Bronchial epithelial cell (primary cell): ENCODE measurements around the gene METTL22. TPM values are rescaled to one million over a fixed set of nuclear protein-coding genes. Genes with fewer than 3 reads are reported as not detected.

Experiments
- DNase-seq: peaks from one replicate; pipeline ENCODE4 v3.0.0-alpha.2; 2010; ENCODE audit warnings: low read depth
- FAIRE-seq: peaks from 2 replicates; lab custom pipeline; 2011; peaks lifted over from hg19 to GRCh38; lab: Jason Lieb, UNC
- H3K27me3 ChIP-seq: 2 replicates; pipeline ENCODE4 v1.5.1; 2011; ENCODE audit warnings: low read length; ENCODE audit not compliant: control insufficient read depth, insufficient read depth
- H3K36me3 ChIP-seq: 2 replicates; pipeline ENCODE4 v1.5.1; 2011; ENCODE audit warnings: low read length; ENCODE audit not compliant: control insufficient read depth, insufficient read depth
- H3K4me3 ChIP-seq: 2 replicates; pipeline ENCODE4 v1.5.1; 2011; ENCODE audit warnings: mild to moderate bottlenecking, low read depth, low read length, control low read depth
- CTCF ChIP-seq: IDR thresholded peaks from 2 replicates; pipeline ENCODE4 v1.5.1; 2011; ENCODE audit warnings: mild to moderate bottlenecking, moderate library complexity, low read length, control low read depth, inconsistent platforms; ENCODE audit not compliant: insufficient read depth, severe bottlenecking
- total RNA-seq: library from RNA; depleted of rRNA; stranded (reverse); fragments of >200 nt; gene quantifications from 2 replicates; pipeline ENCODE4 v1.2.1, GENCODE V29; 2014

Gene METTL22
- total RNA-seq = 14.5 and 21.0 TPM in 2 replicates

GRCh38 chr16:8621572-8622314, at the start of gene METTL22:
Gene METTL22 (plus strand): TSS chr16:8621698. CDS start chr16:8625666, 3,968 bp downstream.
- no peak for TF ChIP-seq CTCF
- H3K36me3 ChIP-seq = peaks cover 9% of the 10 kb centered on the region
- peak; percentile 72 for DNase-seq
- H3K27me3 ChIP-seq = no peaks in the 10 kb centered on the region
- no peak for FAIRE-seq
- peak within 1 kb of the TSS; percentile 84 for H3K4me3 ChIP-seq

DNA sequence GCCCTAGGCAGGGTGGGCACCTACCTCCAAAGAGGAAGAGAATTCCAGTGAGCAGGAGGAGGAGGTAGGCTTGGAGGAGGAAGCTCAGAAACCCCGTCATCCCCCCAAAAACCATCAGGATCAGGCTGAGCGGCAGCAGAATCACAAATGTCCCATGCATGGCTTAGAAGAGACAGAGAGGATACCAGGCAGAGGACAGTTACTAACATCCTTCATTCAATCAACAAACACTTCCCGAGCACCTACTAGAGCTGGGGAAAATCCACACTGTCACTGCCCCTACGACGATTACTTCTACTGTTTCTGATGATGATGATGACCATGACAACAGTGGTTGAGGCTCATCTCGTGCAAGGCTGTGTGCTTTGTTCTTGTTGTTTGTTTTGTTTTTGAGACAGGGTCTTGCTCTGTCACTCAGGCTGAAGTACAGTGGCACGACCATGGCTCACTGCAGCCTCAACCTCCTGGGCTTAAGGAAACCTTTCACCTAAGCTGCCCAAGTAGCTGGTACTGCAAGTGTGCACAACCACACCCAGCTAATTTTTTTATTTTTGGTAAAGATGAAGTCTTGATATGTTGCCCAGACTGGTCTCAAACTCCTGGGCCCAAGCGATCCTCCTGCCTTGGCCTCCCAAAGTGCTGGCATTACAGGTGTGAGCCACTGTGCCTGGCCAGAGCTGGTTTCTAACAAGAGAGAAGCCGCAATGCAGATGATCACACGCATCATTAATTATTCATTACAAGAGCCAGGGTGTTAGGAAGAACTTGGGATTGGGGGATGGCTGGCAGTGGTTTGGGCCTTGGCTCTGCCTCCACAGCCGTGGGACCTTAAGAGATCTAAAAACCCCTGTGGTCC, 49.2 kb upstream of the METTL22 start:
- no peaks in the 10 kb centered on the region for H3K36me3 ChIP-seq
- H3K4me3 ChIP-seq = no peak overlapping the region
- FAIRE-seq (no peak), DNase-seq (no peak)
- no peaks in the 10 kb centered on the region for H3K27me3 ChIP-seq
- TF ChIP-seq CTCF = no peak

DNA sequence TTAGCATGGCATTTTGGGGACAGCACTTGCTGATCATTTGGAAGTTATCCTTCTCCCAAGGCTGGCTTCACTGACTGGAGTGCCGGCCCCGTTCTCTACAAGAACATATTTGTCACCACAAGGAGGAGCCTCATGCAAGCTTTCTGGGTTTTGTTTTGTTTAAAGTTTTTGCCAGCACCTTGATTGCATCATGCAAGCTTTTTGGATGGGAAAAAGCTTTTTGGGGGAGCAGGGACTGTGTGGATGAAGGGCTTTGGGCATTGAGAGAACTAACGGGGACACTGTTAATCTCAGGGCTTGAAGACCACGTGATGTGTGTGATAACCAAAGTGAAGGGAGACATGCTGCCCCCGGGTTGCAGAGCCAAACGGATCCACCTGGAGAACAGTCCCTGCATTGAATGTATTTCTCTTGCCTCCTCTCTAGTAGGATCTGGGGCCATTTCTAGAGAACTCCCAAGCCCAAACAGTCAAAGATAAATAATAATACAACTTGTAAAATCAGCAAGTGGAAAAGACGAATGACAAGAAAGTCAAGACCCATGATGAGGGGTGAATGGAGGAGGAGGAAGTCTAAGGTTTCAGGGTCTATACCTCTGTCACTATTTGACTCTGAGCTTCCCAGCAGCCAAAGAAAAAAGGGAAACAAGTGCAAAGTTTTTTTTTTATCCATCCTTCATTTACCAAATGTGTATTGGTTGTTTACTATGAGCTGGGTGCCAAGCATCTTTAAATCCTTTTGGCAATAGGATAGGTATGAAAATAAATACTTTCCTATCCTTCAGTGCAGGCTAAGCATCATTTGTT, 48.4 kb upstream of the METTL22 start:
- no peaks in the 10 kb centered on the region for H3K27me3 ChIP-seq
- DNase-seq (peak; percentile 43), FAIRE-seq (no peak)
- no peak overlapping the region for H3K4me3 ChIP-seq
- TF ChIP-seq CTCF = peak; percentile 65
- H3K36me3 ChIP-seq = no peaks in the 10 kb centered on the region

DNA sequence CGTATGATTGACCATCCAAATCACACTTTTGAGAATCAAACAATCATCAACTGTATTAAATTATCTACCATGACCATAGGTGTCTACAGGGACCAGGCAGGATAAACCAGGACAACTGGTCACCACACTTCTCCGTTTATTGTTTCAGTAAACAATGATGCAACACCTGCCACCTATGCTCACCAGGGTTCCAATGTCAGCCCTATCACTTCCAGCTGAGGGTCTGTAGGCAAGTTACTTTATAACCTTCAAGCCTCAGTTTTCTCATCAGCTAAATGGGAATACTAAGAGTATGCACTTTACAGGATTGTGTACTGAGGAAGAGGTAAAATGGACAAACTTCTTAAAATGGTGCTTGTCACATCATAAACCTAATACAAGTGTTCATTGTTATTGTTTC, 46.1 kb upstream of the METTL22 start:
- no peak for FAIRE-seq
- Histone ChIP-seq H3K4me3 (no peak overlapping the region), H3K36me3 (no peaks in the 10 kb centered on the region), H3K27me3 (no peaks in the 10 kb centered on the region)
- TF ChIP-seq CTCF = no peak
- no peak for DNase-seq

GRCh38 chr16:8576141-8577004, 45.1 kb upstream of the METTL22 start:
- TF ChIP-seq CTCF = no peak
- DNase-seq (no peak), FAIRE-seq (no peak)
- Histone ChIP-seq H3K36me3 (no peaks in the 10 kb centered on the region), H3K4me3 (no peak overlapping the region), H3K27me3 (no peaks in the 10 kb centered on the region)
